IMR-90 (cell line): Measurements from ENCODE around the gene ANKDD1A. TPM values are rescaled to one million over a fixed set of nuclear protein-coding genes. Genes with fewer than 3 reads are reported as not detected.

Experiments
- ATAC-seq: fragments of 200-7000 bp; cut with Tn5 transposase; 2 replicates; pipeline ENCODE4 v1.9.1; 2020; ENCODE audit warnings: low read depth, mild to moderate bottlenecking, moderate library complexity
- BruUV-seq: library from RNA; stranded (reverse); fragments of 400-500 nt; replicated peaks from 2 replicates; lab custom pipeline; 2021; lab: Mats Ljungman, UMichigan
- CTCF ChIA-PET: fragments of 300-600 bp; formaldehyde crosslinking; extraction: SDS; loops from one replicate; lab custom pipeline; 2021; ENCODE audit warnings: antibody characterized with exemption; lab: Yijun Ruan, JAX
- POLR2A ChIA-PET: fragments of 300-600 bp; sonication (Branson Sonifier 250); formaldehyde crosslinking; loops from one replicate; lab custom pipeline; 2022; ENCODE audit warnings: antibody characterized with exemption; ENCODE audit not compliant: unreplicated experiment; lab: Charles Lee
- DNase-seq: peaks from one replicate; pipeline ENCODE4 v3.0.0; 2013
- H2AFZ ChIP-seq: replicated peaks from 2 replicates; pipeline ENCODE3; 2013; ENCODE audit warnings: low read length, mild to moderate bottlenecking; ENCODE audit not compliant: poor library complexity
- H2AK5ac ChIP-seq: 2 replicates; pipeline ENCODE4 v1.6.1; 2013; ENCODE audit warnings: low read depth, low read length, inconsistent platforms
- H2AK9ac ChIP-seq: replicated peaks from 2 replicates; pipeline ENCODE3; 2013; ENCODE audit warnings: mild to moderate bottlenecking, low read depth, low read length, moderate library complexity; ENCODE audit not compliant: poor library complexity
- H2BK120ac ChIP-seq: 2 replicates; pipeline ENCODE4 v1.6.1; 2013; ENCODE audit warnings: low read depth, low read length, inconsistent platforms
- H2BK15ac ChIP-seq: 3 replicates; pipeline ENCODE4 v1.6.1; 2013; ENCODE audit warnings: low read depth, low read length, inconsistent platforms
- H2BK20ac ChIP-seq: 2 replicates; pipeline ENCODE4 v1.6.1; 2013; ENCODE audit warnings: low read depth, mild to moderate bottlenecking, inconsistent platforms, low read length, moderate library complexity
- H2BK5ac ChIP-seq: 2 replicates; pipeline ENCODE4 v1.6.1; 2013; ENCODE audit warnings: mild to moderate bottlenecking, low read depth, low read length, inconsistent platforms; ENCODE audit not compliant: poor library complexity, severe bottlenecking
- H3K14ac ChIP-seq: replicated peaks from 2 replicates; pipeline ENCODE4 v1.6.1; 2013; ENCODE audit warnings: low read depth, low read length, inconsistent platforms
- H3K18ac ChIP-seq: 2 replicates; pipeline ENCODE4 v1.6.1; 2013; ENCODE audit warnings: low read depth, low read length, control low read depth
- H3K23ac ChIP-seq: 2 replicates; pipeline ENCODE4 v1.6.1; 2013; ENCODE audit warnings: low read depth, low read length, inconsistent platforms
- H3K27ac ChIP-seq: 2 replicates; pipeline ENCODE4 v1.5.1; 2013; ENCODE audit warnings: mild to moderate bottlenecking, control low read depth, low read length; ENCODE audit not compliant: insufficient read depth
- H3K27me3 ChIP-seq: 2 replicates; pipeline ENCODE4 v1.6.1; 2013; ENCODE audit warnings: low read length; ENCODE audit not compliant: control insufficient read depth, insufficient read depth
- H3K36me3 ChIP-seq: 2 replicates; pipeline ENCODE4 v1.6.1; 2013; ENCODE audit warnings: low read length, mixed read lengths; ENCODE audit not compliant: control insufficient read depth, insufficient read depth
- H3K4ac ChIP-seq: 2 replicates; pipeline ENCODE4 v1.6.1; 2013; ENCODE audit warnings: low read depth, low read length, inconsistent platforms
- H3K4me1 ChIP-seq: 2 replicates; pipeline ENCODE4 v1.6.1; 2013; ENCODE audit warnings: low read length, mixed read lengths; ENCODE audit not compliant: control insufficient read depth, insufficient read depth
- H3K4me2 ChIP-seq: 2 replicates; pipeline ENCODE4 v1.6.1; 2013; ENCODE audit warnings: low read depth, mild to moderate bottlenecking, control low read depth, low read length, moderate library complexity
- H3K4me3 ChIP-seq: 2 replicates; pipeline ENCODE4 v1.5.1; 2013; ENCODE audit warnings: low read depth, mild to moderate bottlenecking, control low read depth, low read length, moderate library complexity; ENCODE audit not compliant: insufficient read depth
- H3K56ac ChIP-seq: 2 replicates; pipeline ENCODE4 v1.6.1; 2013; ENCODE audit warnings: low read length, inconsistent platforms; ENCODE audit not compliant: insufficient read depth; ENCODE audit errors: extremely low read depth
- H3K79me1 ChIP-seq, 2 experiments: 2 replicates each; pipeline ENCODE4 v1.6.1; 2013; ENCODE audit warnings: low read length in 2 of 2, inconsistent platforms in 1 of 2, low read depth in 1 of 2
- H3K9ac ChIP-seq: 2 replicates; pipeline ENCODE4 v1.6.1; 2013; ENCODE audit warnings: low read depth, low read length, control low read depth
- H3K9me1 ChIP-seq: 2 replicates; pipeline ENCODE4 v1.6.1; 2013; ENCODE audit warnings: low read length, inconsistent platforms; ENCODE audit not compliant: insufficient read depth
- H3K9me3 ChIP-seq: 2 replicates; pipeline ENCODE4 v1.6.1; 2013; ENCODE audit warnings: low read length; ENCODE audit not compliant: control insufficient read depth, insufficient read depth
- H4K20me1 ChIP-seq: 2 replicates; pipeline ENCODE4 v1.6.1; 2013; ENCODE audit warnings: low read length, inconsistent platforms; ENCODE audit not compliant: insufficient read depth
- H4K5ac ChIP-seq: 2 replicates; pipeline ENCODE4 v1.6.1; 2013; ENCODE audit warnings: mild to moderate bottlenecking, low read depth, low read length, control low read depth
- H4K8ac ChIP-seq, 2 experiments: 2 replicates each; pipeline ENCODE4 v1.6.1; 2013; ENCODE audit warnings: low read depth in 2 of 2, low read length in 2 of 2, control low read depth in 1 of 2, inconsistent platforms in 1 of 2
- H4K91ac ChIP-seq: 2 replicates; pipeline ENCODE4 v1.6.1; 2013; ENCODE audit warnings: low read depth, low read length, inconsistent platforms; ENCODE audit not compliant: insufficient read depth
- BHLHE40 ChIP-seq: fragments of 150-350 bp; IDR thresholded peaks from 2 replicates; pipeline ENCODE4 v1.6.1; 2016; ENCODE audit warnings: mild to moderate bottlenecking, low read depth, low read length
- CEBPB ChIP-seq: IDR thresholded peaks from 2 replicates; pipeline ENCODE4 v1.6.1; 2012; ENCODE audit warnings: low read depth, low read length, improper control_type of control experiment
- CHD1 ChIP-seq: IDR thresholded peaks from 2 replicates; pipeline ENCODE4 v1.6.1; 2012; ENCODE audit warnings: low read depth, low read length, improper control_type of control experiment
- FOS ChIP-seq: fragments of 150-350 bp; IDR thresholded peaks from 2 replicates; pipeline ENCODE4 v1.6.1; 2016; ENCODE audit warnings: low read depth, low read length
- MAFK ChIP-seq: IDR thresholded peaks from 2 replicates; pipeline ENCODE4 v1.6.1; 2012; ENCODE audit warnings: low read depth, low read length, improper control_type of control experiment
- MAZ ChIP-seq: IDR thresholded peaks from 2 replicates; pipeline ENCODE4 v1.6.1; 2012; ENCODE audit warnings: low read depth, mild to moderate bottlenecking, low read length, improper control_type of control experiment, moderate library complexity, borderline replicate concordance
- MXI1 ChIP-seq: IDR thresholded peaks from 2 replicates; pipeline ENCODE4 v1.6.1; 2012; ENCODE audit warnings: low read depth, mild to moderate bottlenecking, low read length, moderate library complexity, borderline replicate concordance
- RAD21 ChIP-seq: IDR thresholded peaks from 2 replicates; pipeline ENCODE4 v1.6.1; 2012; ENCODE audit warnings: low read length, improper control_type of control experiment
- RCOR1 ChIP-seq: IDR thresholded peaks from 2 replicates; pipeline ENCODE4 v1.6.1; 2012; ENCODE audit warnings: mild to moderate bottlenecking, low read length, improper control_type of control experiment; ENCODE audit not compliant: insufficient replicate concordance
- WGBS, 2 experiments: methylation state at CpG; one replicate each; pipeline versions ENCODE4 v1.1.5 to v1.1.7; 2013; ENCODE audit warnings: missing lambda C conversion rate in 2 of 2; ENCODE audit not compliant: insufficient read length in 1 of 2; ENCODE audit errors: extremely low coverage in 2 of 2; 5-methylcytosine and 5-hydroxymethylcytosine counted together
- dilution Hi-C: fragments of 300-500 bp; cut with HindIII; formaldehyde crosslinking; loops from one replicate; pipeline ENCODE4 v1.14.3; 2018; ENCODE audit warnings: low sequenced_read_pairs; ENCODE audit not compliant: unreplicated experiment
- in situ Hi-C: fragments of 300-500 bp; cut with MboI; formaldehyde crosslinking; loops from 3 replicates; pipeline ENCODE4 v1.14.3; 2019; ENCODE audit warnings: low sequenced_read_pairs, inconsistent platforms, mixed read lengths
- intact Hi-C: fragments of 100-400 bp; cut with micrococcal nuclease; formaldehyde crosslinking; loops from 2 replicates; pipeline ENCODE4 v1.10.0; 2022
- polyA plus RNA-seq, 3 experiments: library from polyadenylated mRNA; depleted of rRNA; stranded (reverse); fragments of >200 nt; gene quantifications; 2 replicates each; pipeline ENCODE4 v1.2.3, GENCODE V29; 2012; ENCODE audit warnings: low replicate concordance in 1 of 3
- total RNA-seq: library from RNA; depleted of rRNA; stranded (reverse); fragments of >200 nt; gene quantifications from 2 replicates; pipeline ENCODE4 v1.2.3, GENCODE V29; 2012
- TF ChIP-seq, protein P1 (sequence below): conservative IDR thresholded peaks from 2 replicates; pipeline ENCODE4 v1.5.1; 2012; ENCODE audit warnings: mild to moderate bottlenecking, low read depth, low read length, improper control_type of control experiment
- TF ChIP-seq, protein P2 (sequence below): fragments of 150-350 bp; IDR thresholded peaks from 2 replicates; pipeline ENCODE4 v1.6.1; 2016; ENCODE audit warnings: low read depth, mild to moderate bottlenecking, low read length, moderate library complexity, borderline replicate concordance

ANKDD1A gene
- total and polyA plus RNA-seq, 2 of the 4 experiments (the other 2 are of a cell fraction) = 3.6 to 4.9 TPM

DNA sequence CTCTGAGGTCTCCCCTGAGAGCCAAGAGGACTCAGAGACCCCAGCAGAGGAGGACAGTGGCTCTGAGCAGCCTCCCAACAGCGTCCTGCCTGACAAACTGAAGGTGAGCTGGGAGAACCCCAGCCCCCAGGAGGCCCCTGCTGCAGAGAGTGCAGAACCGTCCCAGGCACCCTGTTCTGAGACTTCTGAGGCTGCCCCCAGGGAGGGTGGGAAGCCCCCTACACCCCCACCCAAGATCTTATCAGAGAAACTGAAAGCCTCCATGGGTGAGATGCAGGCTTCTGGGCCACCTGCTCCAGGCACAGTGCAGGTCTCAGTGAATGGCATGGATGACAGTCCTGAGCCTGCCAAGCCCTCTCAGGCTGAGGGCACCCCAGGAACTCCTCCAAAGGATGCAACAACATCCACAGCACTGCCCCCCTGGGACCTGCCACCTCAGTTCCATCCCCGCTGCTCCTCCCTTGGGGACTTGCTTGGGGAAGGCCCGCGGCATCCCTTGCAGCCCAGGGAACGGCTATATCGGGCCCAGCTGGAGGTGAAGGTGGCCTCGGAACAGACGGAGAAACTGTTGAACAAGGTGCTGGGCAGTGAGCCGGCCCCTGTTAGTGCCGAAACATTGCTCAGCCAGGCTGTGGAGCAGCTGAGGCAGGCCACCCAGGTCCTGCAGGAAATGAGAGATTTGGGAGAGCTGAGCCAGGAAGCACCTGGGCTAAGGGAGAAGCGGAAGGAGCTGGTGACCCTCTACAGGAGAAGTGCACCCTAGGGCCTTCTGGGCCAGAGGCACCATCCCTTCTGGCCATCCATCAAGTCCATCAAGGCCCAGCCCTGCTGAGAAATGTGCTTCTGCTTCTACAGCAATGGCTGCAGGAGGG is 46.3 kb upstream of the ANKDD1A start:
- TF ChIP-seq MXI1 (no peak), RCOR1 (no peak), CEBPB (no peak), RAD21 (no peak), BHLHE40 (no peak), MAFK (no peak), MAZ (no peak), CHD1 (no peak), FOS (no peak)
- TF ChIP-seq, protein P1, sequence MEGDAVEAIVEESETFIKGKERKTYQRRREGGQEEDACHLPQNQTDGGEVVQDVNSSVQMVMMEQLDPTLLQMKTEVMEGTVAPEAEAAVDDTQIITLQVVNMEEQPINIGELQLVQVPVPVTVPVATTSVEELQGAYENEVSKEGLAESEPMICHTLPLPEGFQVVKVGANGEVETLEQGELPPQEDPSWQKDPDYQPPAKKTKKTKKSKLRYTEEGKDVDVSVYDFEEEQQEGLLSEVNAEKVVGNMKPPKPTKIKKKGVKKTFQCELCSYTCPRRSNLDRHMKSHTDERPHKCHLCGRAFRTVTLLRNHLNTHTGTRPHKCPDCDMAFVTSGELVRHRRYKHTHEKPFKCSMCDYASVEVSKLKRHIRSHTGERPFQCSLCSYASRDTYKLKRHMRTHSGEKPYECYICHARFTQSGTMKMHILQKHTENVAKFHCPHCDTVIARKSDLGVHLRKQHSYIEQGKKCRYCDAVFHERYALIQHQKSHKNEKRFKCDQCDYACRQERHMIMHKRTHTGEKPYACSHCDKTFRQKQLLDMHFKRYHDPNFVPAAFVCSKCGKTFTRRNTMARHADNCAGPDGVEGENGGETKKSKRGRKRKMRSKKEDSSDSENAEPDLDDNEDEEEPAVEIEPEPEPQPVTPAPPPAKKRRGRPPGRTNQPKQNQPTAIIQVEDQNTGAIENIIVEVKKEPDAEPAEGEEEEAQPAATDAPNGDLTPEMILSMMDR = no peak
- TF ChIP-seq, protein P2, sequence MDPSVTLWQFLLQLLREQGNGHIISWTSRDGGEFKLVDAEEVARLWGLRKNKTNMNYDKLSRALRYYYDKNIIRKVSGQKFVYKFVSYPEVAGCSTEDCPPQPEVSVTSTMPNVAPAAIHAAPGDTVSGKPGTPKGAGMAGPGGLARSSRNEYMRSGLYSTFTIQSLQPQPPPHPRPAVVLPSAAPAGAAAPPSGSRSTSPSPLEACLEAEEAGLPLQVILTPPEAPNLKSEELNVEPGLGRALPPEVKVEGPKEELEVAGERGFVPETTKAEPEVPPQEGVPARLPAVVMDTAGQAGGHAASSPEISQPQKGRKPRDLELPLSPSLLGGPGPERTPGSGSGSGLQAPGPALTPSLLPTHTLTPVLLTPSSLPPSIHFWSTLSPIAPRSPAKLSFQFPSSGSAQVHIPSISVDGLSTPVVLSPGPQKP = no peak
- H3K4me2 ChIP-seq = no peak overlapping the region
- no peak for DNase-seq

More for the DNA sequence above, 46.3 kb upstream of the ANKDD1A start:
- Histone ChIP-seq H3K23ac (peak overlapping the region; percentile 79), H3K9ac (peak overlapping the region; percentile 5; the same call in 1 of the 2 replicates), H4K20me1 (peaks cover 4% of the 10 kb centered on the region), H3K56ac (peak overlapping the region; percentile 48; the same call in 1 of the 2 replicates), H2BK15ac (peak overlapping the region; percentile 87; the same call in 2 of the 3 replicates), H2BK120ac (peak overlapping the region; percentile 89), H2BK5ac (peak overlapping the region; percentile 96), H2AK9ac (peak overlapping the region; percentile 71), H2AFZ (peak overlapping the region; percentile 54), H4K91ac (peak overlapping the region; percentile 92), H3K79me1 (peaks cover 24 to 77% of the 10 kb centered on the region in 2 experiments), H4K8ac (peak overlapping the region; percentile 37 to 74), H3K36me3 (peaks cover 61% of the 10 kb centered on the region), H3K18ac (peak overlapping the region; percentile 43), H3K27ac (peak overlapping the region; percentile 90), H3K27me3 (no peaks in the 10 kb centered on the region), H3K9me1 (peaks cover 34% of the 10 kb centered on the region), H3K4ac (peak overlapping the region; percentile 87), H3K4me3 (no peak overlapping the region), H3K9me3 (no peaks in the 10 kb centered on the region), H2AK5ac (peak overlapping the region; percentile 93), H3K4me1 (peaks cover 48% of the 10 kb centered on the region), H4K5ac (peak overlapping the region; percentile 52), H2BK20ac (peak overlapping the region; percentile 94), H3K14ac (peak overlapping the region; percentile 54)
- WGBS, 2 experiments = 95% methylated on average over 7 of the region's 12 CpGs; no CpG with 5 or more reads in 1 of the 2 experiments
- BruUV-seq = no TSS peak
- dilution Hi-C loops (no loop called here), in situ Hi-C loops (no loop called here), intact Hi-C loops (no loop called here)
- ATAC-seq = no peak
- ChIA-PET CTCF (interaction anchor here (0.9 to 1.4 kb wide), 2 partner anchors 14 to 20 kb away, joined by 3 read pairs; no protein-coding TSS in a partner anchor), POLR2A (no interaction called here)
